Activated CD4-positive, alpha-beta T cell treated with anti-CD3 and anti-CD28 coated beads, Interleukin-10, Interleukin-2, amounts not matched to agents 100 ng/mL and 50 ng/mL, durations not matched to agents 16 hours and 8 hours (primary cell): ENCODE measurements around the gene RNF39.
A peak's percentile ranks its signal among the peaks of the same experiment; 100 is the strongest.

ENCODE experiments used
- DNase-seq: peaks from one replicate; pipeline ENCODE4 v3.0.0-alpha.2; 2020

The RNF39 gene

GRCh38 chr6:30093951-30094661, 18.5 kb upstream of the RNF39 start:
- DNase-seq, result no peak

- no peak for DNase-seq
Observed at GRCh38 chr6:30092852-30093543, 17.4 kb upstream of the RNF39 start.

GRCh38 chr6:30091577-30092381, 16.2 kb upstream of the RNF39 start:
- DNase-seq, result no peak

- no peak for DNase-seq
Observed at GRCh38 chr6:30087876-30088275, 12.3 kb upstream of the RNF39 start.

GRCh38 chr6:30077218-30077617, 1.6 kb upstream of the RNF39 start:
- peak; percentile 26 for DNase-seq

- no peak for DNase-seq
Observed at GRCh38 chr6:30075790-30076732, 492 bp upstream of the RNF39 start.

- no peak for DNase-seq
Observed at GRCh38 chr6:30074331-30075093, 1.1 kb downstream of the RNF39 start.

- DNase-seq, result no peak
Observed at GRCh38 chr6:30073489-30074235, 1.9 kb downstream of the RNF39 start.

GRCh38 chr6:30071858-30072257, 3.7 kb downstream of the RNF39 start:
- no peak for DNase-seq

GRCh38 chr6:30071081-30071818, 4.3 kb downstream of the RNF39 start:
- DNase-seq, result peak; percentile 17

GRCh38 chr6:30067460-30068139, 8.0 kb downstream of the RNF39 start:
- no peak for DNase-seq

GRCh38 chr6:30066577-30067459, 8.8 kb downstream of the RNF39 start, which contains the start of gene PPP1R11:
Gene PPP1R11, plus strand, starts transcription at chr6:30067198. Its CDS starts 213 bp downstream, at chr6:30067411.
- DNase-seq, result peak; percentile 99

GRCh38 chr6:30066082-30066481, 9.5 kb downstream of the RNF39 start:
- no peak for DNase-seq

GRCh38 chr6:30063315-30063714, 12.3 kb downstream of the RNF39 start:
- DNase-seq, result no peak

- peak; percentile 45 for DNase-seq
Observed at GRCh38 chr6:30062471-30063178, 12.9 kb downstream of the RNF39 start.

- peak; percentile 71 for DNase-seq
Observed at GRCh38 chr6:30061858-30062458, 13.6 kb downstream of the RNF39 start.
